PC-9 (cell line): ENCODE measurements around the gene QRFP.

Experiments
- CTCF ChIP-seq: fragments of 200-600 bp; sonication (generic); conservative IDR thresholded peaks from 2 replicates; pipeline ENCODE4 v1.6.1; 2017; ENCODE audit warnings: mixed run types, antibody characterized with exemption, mild to moderate bottlenecking, moderate library complexity
- EZH2 ChIP-seq: fragments of 200-600 bp; sonication (generic); IDR thresholded peaks from 2 replicates; pipeline ENCODE4 v1.8.0; 2017; ENCODE audit warnings: antibody characterized with exemption, low read depth

- no peak for TF ChIP-seq CTCF
- no peak for TF ChIP-seq EZH2
Observed at GRCh38 chr9:130920233-130920632, 23.6 kb upstream of the QRFP start.
